Erythroblast (primary cell): ENCODE results near the gene ATP6V0C.

ENCODE experiments used
- GATA1 ChIP-seq: IDR thresholded peaks from 2 replicates; pipeline ENCODE4 v1.6.1; 2011; ENCODE audit warnings: low read depth, mild to moderate bottlenecking, control low read depth, low read length, moderate library complexity
- POLR2A ChIP-seq: IDR thresholded peaks from 2 replicates; pipeline ENCODE4 v1.6.1; 2011; ENCODE audit warnings: mild to moderate bottlenecking, low read length

DNA sequence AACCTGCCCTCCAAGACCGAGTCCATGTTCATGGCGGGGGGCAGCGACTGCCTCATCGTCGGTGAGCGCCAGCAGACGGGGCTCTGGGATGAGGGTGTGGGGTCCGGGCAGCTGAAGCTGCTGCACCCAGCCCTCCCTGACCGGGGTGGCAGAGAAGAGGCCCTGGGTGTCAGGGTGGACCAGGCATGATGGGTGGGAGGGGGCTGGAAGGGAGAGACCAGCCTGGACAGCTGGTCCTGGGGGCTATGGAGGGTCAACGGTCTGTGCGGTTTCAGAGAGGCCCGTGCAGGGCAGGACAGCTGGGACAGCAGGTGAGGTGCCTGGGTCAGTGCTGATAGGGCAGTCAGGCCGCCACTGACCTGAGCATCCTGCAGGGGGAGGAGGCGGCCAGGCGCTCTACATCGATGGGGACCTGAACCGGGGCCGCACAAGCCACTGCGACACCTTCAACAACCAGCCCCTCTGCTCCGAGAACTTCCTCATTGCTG lies 13.3 kb upstream of the ATP6V0C start:
- TF ChIP-seq POLR2A (no peak), GATA1 (no peak)
